Inferior parietal cortex (tissue), 1 donor: ENCODE measurements around the gene GZMH.
"Not testable (repeated sequence)": the region's sequence is repeated elsewhere in the genome, so short reads cannot be mapped to it uniquely, and the experiment has no call there.

Experiments used
- DNase-seq: peaks from one replicate; pipeline ENCODE4 v3.0.0-alpha.2; 2016; ENCODE audit errors: extremely low spot score

GZMH gene

DNA sequence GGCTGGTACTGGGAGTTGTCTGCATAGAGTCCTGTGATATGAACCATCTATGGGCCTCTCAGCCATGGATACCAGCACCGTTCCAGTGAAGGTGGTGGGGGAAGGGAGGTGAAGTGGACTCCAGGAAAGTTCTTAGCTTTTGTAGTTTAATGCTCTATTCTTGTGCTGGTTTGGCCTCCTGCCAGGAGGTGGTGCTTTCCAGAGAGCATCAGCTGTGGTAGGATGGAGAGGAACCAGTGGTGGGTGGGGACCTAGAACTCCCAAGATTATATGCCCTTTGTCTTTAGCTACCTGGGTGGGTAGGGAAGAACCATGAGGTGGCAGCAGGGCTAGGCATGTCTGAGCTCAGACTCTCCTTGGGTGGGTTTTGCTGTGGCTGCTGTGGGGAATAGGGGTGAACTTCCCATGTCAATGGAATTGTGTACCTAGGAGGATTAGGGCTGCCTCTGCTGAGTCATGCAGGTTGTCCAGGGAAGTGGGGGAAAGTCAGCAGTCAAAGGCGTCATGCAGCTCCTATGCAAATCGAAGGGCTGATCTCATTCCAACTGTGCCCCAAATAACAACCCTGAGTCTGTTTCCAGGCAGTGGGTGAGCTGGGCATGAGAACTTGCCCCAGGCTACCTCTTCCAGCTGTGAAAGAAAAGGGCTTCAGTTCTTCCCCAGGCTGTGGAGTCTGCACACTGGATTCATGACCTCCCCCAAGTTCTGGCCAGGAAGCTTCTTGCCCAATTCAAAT is 14.2 kb downstream of the GZMH start:
- DNase-seq = no peak

- DNase-seq = not testable (repeated sequence)
Measured at GRCh38 chr14:24591004-24591403, 18.5 kb downstream of the GZMH start.

GRCh38 chr14:24584402-24584801 is 25.1 kb downstream of the GZMH start:
- not testable (repeated sequence) for DNase-seq

GRCh38 chr14:24578558-24578957 is 30.9 kb downstream of the GZMH start:
- no peak for DNase-seq

DNA sequence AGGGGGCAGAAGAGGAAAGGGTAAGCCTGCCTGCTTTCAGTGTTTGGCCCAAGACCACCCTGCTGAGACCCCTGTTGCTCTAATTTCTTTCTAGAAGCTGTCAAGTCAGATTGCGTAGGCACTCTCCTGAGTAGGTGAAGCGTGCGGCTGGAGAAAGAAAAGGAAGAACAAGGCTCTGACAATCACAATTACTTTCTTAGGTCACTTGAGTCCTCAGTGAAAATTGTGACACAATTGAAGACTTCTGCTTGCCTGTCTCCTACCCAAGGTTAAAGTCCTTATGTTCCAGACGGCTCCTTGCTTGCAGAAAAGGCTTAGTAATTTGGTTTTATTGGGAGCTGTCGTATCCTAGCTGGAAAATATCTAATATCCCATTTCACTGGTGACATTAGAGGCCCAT is 32.7 kb downstream of the GZMH start:
- no peak for DNase-seq

- no peak for DNase-seq
Measured at GRCh38 chr14:24576182-24576581, 33.3 kb downstream of the GZMH start, which contains the start of gene CTSG. TSS of gene CTSG (minus strand) at chr14:24576250. CDS start at chr14:24576223, 27 bp downstream.

- no peak for DNase-seq
Measured at GRCh38 chr14:24574206-24574774, 35.2 kb downstream of the GZMH start.

GRCh38 chr14:24566318-24566717 is 43.2 kb downstream of the GZMH start:
- no peak for DNase-seq

DNA sequence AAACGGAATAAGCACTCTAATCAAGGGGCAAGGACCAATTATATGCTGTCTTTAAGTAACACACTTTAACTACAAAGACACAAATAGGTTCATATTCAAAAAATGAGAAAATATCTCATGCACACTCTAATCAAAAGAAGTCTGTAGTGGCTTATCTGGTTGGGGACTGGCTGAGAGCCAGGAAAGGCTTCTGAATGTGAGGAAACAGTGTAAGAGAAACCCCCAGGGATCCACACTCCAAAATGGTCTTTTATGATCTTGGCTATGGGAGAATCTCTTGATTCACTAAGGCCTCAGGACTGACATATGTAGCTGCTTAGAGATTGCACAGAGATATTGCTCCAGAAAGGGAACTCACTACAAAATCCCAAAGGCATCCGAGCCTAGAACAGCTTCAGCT is 43.7 kb downstream of the GZMH start:
- DNase-seq = no peak

GRCh38 chr14:24563505-24563904 is 46.0 kb downstream of the GZMH start:
- DNase-seq = no peak

DNA sequence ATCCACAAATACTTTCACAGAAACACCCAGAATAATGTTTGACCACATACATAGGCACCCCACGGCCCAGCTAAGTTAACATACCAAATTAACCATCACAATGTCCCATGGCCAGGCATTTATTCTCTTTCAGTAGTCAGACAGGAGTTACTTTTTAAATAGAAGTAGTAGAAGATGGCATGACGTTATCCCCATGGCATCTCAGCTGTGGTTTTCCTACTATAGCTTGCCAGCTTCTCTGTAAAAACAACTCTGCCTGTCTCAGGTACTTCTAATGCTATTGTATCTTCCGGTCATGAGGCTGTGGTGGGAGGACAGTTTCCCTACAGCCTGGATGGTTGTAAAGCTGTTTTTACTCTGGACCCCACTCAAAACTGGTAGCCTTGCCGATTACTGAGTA is 52.7 kb downstream of the GZMH start:
- DNase-seq = no peak
